Measurements from ENCODE around the gene FABP1. TPM values are rescaled to one million over a fixed set of nuclear protein-coding genes. Genes with fewer than 3 reads are reported as not detected.

The FABP1 gene
- total and polyA plus RNA-seq, 2 of the 8 experiments (the other 6 are each of a cell fraction or from before 2014, with no cell fraction given): 0.09 TPM; not detected in 1

DNA sequence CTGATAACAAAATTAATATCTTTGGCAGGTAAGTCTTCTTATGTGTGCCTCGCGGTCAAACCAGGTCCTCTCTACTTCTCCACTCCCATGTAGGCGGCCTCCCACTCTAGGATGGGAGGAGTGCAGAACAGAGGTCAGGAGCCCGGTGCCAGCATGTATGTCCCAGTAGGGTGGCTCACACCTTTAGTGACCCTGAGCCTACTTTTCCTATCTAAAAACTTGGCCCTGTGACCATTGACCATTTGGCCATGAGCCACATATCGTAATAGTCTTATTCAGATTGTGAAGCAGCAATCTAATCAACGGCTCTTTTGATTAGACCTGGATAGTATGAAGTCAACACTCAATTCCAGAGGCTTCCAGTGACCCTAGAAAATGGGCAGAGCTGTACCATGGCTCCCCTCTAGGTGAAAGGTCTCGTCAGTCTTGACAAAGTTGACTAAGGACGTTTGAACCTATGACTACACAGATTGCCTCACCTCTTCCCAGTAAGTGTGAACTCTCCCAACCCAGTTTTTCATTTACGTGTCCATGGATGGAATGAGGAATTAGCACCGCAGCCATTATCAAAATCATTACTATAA is 17.1 kb upstream of the FABP1 start (continued):
- TF ChIP-seq NRF1 (IDR thresholded peaks at IDR 0.05; ENCODE audit: low read depth, low read length) (no peak), RFX5 (IDR thresholded peaks at IDR 0.05; ENCODE audit: borderline replicate concordance, low read depth, low read length) (no peak), GABPA (IDR thresholded peaks at IDR 0.05; ENCODE audit: borderline replicate concordance, insufficient read depth, low read length) (no peak)

All from H1 (cell line).